Effector memory CD4-positive, alpha-beta T cell (primary cell): ENCODE measurements around the gene SLC30A7.

Experiments used
- DNase-seq, 3 donors: peaks; one replicate each; pipeline ENCODE4 v3.0.0-alpha.2; 2020
- H3K27ac ChIP-seq: 2 replicates; pipeline ENCODE4 v1.7.0; 2013; ENCODE audit warnings: mild to moderate bottlenecking, low read length, moderate library complexity; ENCODE audit not compliant: insufficient read depth, poor library complexity, severe bottlenecking
- H3K27me3 ChIP-seq: replicated peaks from 2 replicates; pipeline ENCODE4 v1.7.0; 2013; ENCODE audit warnings: mild to moderate bottlenecking, low read length; ENCODE audit not compliant: insufficient read depth, control insufficient read depth, poor library complexity, severe bottlenecking
- H3K36me3 ChIP-seq: 2 replicates; pipeline ENCODE4 v1.7.0; 2013; ENCODE audit warnings: mild to moderate bottlenecking, low read length, moderate library complexity; ENCODE audit not compliant: control insufficient read depth, insufficient read depth
- H3K4me1 ChIP-seq: 2 replicates; pipeline ENCODE4 v1.7.0; 2013; ENCODE audit warnings: low read length, mild to moderate bottlenecking; ENCODE audit not compliant: control insufficient read depth, insufficient read depth, poor library complexity, severe bottlenecking
- H3K4me3 ChIP-seq: 2 replicates; pipeline ENCODE4 v1.7.0; 2013; ENCODE audit warnings: low read length, low read depth, mild to moderate bottlenecking; ENCODE audit not compliant: insufficient read depth, poor library complexity, severe bottlenecking
- H3K9me3 ChIP-seq: 2 replicates; pipeline ENCODE4 v1.7.0; 2013; ENCODE audit warnings: mild to moderate bottlenecking, low read length, moderate library complexity; ENCODE audit not compliant: control insufficient read depth

Gene SLC30A7

DNA sequence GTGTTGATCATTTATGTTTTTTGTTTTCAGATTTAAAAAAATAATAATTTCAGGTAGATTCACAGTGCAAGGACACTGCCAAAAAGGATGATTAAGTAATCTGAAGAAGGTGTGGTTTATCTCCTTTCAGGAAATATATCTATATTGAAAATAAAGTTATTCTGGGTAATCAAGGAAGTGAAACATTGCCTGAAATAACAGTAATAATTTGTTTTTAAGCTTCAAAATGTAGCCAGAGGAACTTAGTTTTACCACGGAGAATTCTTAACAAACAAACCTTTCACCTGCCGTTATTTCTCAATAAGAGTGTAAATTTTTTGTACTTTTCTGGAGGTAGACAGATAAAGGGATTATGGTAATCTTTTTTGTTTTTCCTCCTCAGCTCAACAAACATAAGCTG lies 132.6 kb downstream of the SLC30A7 start:
- Histone ChIP-seq H3K4me1 (peaks cover 14% of the 10 kb centered on the region), H3K36me3 (no peaks in the 10 kb centered on the region), H3K9me3 (no peaks in the 10 kb centered on the region), H3K27me3 (no peaks in the 10 kb centered on the region), H3K27ac (no peak overlapping the region), H3K4me3 (no peak overlapping the region)
- DNase-seq, result no peak

DNA sequence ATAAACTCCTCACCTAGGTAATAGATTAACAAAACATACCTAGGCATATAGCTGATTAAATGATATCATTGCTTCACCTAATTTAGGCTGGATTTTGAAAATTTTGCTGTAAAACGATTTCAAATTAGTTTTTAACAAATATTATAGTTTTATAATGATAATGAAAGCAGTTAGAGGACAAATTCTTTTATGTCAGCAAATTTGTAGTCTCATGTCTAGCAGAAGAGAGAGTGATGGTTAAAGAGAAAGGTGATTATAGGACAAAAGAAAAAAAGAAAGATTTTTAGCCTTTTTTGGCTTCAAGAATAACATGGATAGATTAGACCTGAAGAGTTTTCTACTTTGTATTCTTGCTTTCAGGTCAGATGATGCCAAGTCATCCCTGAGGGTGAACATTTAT lies 133.3 kb downstream of the SLC30A7 start:
- no peak for DNase-seq
- Histone ChIP-seq H3K9me3 (no peaks in the 10 kb centered on the region), H3K27ac (no peak overlapping the region), H3K4me1 (peaks cover 14% of the 10 kb centered on the region), H3K27me3 (no peaks in the 10 kb centered on the region), H3K4me3 (no peak overlapping the region), H3K36me3 (no peaks in the 10 kb centered on the region)

DNA sequence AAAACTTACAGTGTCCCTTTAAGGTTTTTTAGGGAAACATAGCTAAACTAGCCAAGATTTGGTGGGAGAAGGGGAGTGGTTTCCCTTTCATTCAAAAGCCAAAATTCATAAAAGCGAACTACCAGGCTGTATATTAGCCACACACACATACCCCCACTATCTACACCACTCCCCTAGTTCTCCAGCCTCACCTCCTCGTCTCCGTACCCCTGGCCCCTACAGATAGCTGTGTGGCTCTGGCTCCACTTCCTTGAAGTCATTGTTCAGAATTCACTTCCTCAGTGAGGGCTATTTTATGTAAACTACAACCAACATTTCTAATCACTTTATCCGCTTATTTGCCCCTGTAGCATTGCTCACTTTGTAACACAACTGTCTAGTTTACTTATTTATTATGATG lies 135.0 kb downstream of the SLC30A7 start:
- H3K27me3 ChIP-seq, result no peaks in the 10 kb centered on the region

More for the DNA sequence above, 135.0 kb downstream of the SLC30A7 start:
- H3K4me1 ChIP-seq, result peaks cover 9% of the 10 kb centered on the region
- DNase-seq, result no peak
- no peaks in the 10 kb centered on the region for H3K36me3 ChIP-seq
- H3K9me3 ChIP-seq, result no peaks in the 10 kb centered on the region
- H3K27ac ChIP-seq, result no peak overlapping the region
- no peak overlapping the region for H3K4me3 ChIP-seq
